Measurements from ENCODE around the gene B3GNT3. TPM values are rescaled to one million over a fixed set of nuclear protein-coding genes. Genes with fewer than 3 reads are reported as not detected.

B3GNT3 gene
- total RNA-seq, 1 experiment from 2014 or later, result 1.9 TPM

DNA sequence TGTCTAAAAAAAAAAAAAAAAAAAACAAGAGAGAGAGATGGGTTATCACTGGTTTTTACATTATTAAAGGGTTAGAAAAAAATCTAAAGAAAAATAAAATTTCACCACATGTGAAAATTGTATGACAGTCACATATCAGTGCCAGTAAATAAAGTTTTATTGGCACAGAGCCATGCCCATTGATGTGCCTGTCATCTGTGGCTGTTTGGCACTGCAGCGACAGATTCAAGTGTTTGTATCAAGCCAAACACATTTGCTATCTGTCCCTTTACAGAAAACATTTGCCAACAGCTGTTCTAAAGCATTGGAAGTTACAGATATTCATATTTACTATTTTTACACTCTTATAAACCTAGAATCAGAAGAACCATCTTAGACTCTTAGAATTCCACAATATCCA lies 27.4 kb upstream of the B3GNT3 start:
- H3K4me1 Mint-ChIP-seq, result peaks cover 10% of the 10 kb centered on the region; the same call in 1 of the 2 replicates

DNA sequence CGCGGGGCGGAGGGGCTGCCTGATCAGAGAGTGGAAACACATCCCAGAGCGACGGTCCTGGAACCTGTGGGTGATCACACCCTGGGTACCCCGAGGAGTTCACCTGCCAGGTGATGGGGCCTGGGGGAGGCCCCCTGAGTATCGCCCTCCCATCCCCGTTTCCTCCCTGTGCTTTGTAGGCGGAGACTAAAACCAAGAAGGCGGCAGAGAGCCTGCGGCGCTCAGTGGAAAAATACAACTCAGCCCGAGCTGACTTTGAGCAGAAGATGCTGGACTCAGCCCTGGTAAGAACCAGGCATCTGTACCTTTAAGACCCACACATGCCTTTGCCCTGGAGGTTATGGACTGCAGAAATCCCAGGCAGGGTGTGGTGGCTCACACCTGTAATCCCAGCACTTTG lies 24.3 kb upstream of the B3GNT3 start:
- no peak overlapping the region for H3K4me3 Mint-ChIP-seq
- H3K36me3 Mint-ChIP-seq, result peaks cover 13% of the 10 kb centered on the region; the same call in 1 of the 2 replicates
- no peak for ATAC-seq
- H3K4me1 Mint-ChIP-seq, result peaks cover 12% of the 10 kb centered on the region
- ChIA-PET POLR2A (no interaction called here), CTCF (interaction anchor here (1.9 kb wide), 1 partner anchor 164 kb away, joined by 5 read pairs; no protein-coding TSS in a partner anchor)
- H3K27ac Mint-ChIP-seq, result no peak overlapping the region
- no peak for DNase-seq (ENCODE audit: low spot score)
- no peaks in the 10 kb centered on the region for H3K9me3 Mint-ChIP-seq
- H3K27me3 Mint-ChIP-seq (ENCODE audit: low read depth), result no peaks in the 10 kb centered on the region; the same call in 1 of the 2 replicates
- no peak for TF ChIP-seq RORB (CRISPR knock-in tag; IDR thresholded peaks at IDR 0.05)
- no peak for TF ChIP-seq TCF7 (CRISPR knock-in tag; IDR thresholded peaks at IDR 0.05; ENCODE audit: low read depth)
- TF ChIP-seq TEAD4 (CRISPR knock-in tag; IDR thresholded peaks at IDR 0.05), result no peak
- TF ChIP-seq HMGXB4 (CRISPR knock-in tag; IDR thresholded peaks at IDR 0.05), result no peak
- TF ChIP-seq ZMAT4 (CRISPR knock-in tag; IDR thresholded peaks at IDR 0.05), result no peak
- TF ChIP-seq ZNF232 (CRISPR knock-in tag; IDR thresholded peaks at IDR 0.05), result no peak
- TF ChIP-seq, protein P1, sequence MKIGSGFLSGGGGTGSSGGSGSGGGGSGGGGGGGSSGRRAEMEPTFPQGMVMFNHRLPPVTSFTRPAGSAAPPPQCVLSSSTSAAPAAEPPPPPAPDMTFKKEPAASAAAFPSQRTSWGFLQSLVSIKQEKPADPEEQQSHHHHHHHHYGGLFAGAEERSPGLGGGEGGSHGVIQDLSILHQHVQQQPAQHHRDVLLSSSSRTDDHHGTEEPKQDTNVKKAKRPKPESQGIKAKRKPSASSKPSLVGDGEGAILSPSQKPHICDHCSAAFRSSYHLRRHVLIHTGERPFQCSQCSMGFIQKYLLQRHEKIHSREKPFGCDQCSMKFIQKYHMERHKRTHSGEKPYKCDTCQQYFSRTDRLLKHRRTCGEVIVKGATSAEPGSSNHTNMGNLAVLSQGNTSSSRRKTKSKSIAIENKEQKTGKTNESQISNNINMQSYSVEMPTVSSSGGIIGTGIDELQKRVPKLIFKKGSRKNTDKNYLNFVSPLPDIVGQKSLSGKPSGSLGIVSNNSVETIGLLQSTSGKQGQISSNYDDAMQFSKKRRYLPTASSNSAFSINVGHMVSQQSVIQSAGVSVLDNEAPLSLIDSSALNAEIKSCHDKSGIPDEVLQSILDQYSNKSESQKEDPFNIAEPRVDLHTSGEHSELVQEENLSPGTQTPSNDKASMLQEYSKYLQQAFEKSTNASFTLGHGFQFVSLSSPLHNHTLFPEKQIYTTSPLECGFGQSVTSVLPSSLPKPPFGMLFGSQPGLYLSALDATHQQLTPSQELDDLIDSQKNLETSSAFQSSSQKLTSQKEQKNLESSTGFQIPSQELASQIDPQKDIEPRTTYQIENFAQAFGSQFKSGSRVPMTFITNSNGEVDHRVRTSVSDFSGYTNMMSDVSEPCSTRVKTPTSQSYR (CRISPR knock-in tag; IDR thresholded peaks at IDR 0.05), result no peak
- TF ChIP-seq FOXJ3 (CRISPR knock-in tag; IDR thresholded peaks at IDR 0.05; ENCODE audit: borderline replicate concordance), result no peak
- TF ChIP-seq, protein P2, sequence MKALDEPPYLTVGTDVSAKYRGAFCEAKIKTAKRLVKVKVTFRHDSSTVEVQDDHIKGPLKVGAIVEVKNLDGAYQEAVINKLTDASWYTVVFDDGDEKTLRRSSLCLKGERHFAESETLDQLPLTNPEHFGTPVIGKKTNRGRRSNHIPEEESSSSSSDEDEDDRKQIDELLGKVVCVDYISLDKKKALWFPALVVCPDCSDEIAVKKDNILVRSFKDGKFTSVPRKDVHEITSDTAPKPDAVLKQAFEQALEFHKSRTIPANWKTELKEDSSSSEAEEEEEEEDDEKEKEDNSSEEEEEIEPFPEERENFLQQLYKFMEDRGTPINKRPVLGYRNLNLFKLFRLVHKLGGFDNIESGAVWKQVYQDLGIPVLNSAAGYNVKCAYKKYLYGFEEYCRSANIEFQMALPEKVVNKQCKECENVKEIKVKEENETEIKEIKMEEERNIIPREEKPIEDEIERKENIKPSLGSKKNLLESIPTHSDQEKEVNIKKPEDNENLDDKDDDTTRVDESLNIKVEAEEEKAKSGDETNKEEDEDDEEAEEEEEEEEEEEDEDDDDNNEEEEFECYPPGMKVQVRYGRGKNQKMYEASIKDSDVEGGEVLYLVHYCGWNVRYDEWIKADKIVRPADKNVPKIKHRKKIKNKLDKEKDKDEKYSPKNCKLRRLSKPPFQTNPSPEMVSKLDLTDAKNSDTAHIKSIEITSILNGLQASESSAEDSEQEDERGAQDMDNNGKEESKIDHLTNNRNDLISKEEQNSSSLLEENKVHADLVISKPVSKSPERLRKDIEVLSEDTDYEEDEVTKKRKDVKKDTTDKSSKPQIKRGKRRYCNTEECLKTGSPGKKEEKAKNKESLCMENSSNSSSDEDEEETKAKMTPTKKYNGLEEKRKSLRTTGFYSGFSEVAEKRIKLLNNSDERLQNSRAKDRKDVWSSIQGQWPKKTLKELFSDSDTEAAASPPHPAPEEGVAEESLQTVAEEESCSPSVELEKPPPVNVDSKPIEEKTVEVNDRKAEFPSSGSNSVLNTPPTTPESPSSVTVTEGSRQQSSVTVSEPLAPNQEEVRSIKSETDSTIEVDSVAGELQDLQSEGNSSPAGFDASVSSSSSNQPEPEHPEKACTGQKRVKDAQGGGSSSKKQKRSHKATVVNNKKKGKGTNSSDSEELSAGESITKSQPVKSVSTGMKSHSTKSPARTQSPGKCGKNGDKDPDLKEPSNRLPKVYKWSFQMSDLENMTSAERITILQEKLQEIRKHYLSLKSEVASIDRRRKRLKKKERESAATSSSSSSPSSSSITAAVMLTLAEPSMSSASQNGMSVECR (CRISPR knock-in tag; IDR thresholded peaks at IDR 0.05; ENCODE audit: borderline replicate concordance), result no peak
- TF ChIP-seq SOX15 (CRISPR knock-in tag; IDR thresholded peaks at IDR 0.05), result no peak
- no peak for TF ChIP-seq FOXP4 (CRISPR knock-in tag; IDR thresholded peaks at IDR 0.05)
- TF ChIP-seq, protein P3, sequence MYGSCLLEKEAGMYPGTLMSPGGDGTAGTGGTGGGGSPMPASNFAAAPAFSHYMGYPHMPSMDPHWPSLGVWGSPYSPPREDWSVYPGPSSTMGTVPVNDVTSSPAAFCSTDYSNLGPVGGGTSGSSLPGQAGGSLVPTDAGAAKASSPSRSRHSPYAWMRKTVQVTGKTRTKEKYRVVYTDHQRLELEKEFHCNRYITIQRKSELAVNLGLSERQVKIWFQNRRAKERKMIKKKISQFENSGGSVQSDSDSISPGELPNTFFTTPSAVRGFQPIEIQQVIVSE (CRISPR knock-in tag; IDR thresholded peaks at IDR 0.05; ENCODE audit: borderline replicate concordance), result no peak
- no peak for TF ChIP-seq MAX (CRISPR knock-in tag; IDR thresholded peaks at IDR 0.05)
- no peak for TF ChIP-seq ZNF121 (CRISPR knock-in tag; IDR thresholded peaks at IDR 0.05)
- no peak for TF ChIP-seq GABPB1 (CRISPR knock-in tag; IDR thresholded peaks at IDR 0.05)
- TF ChIP-seq ZNF512 (CRISPR knock-in tag; IDR thresholded peaks at IDR 0.05; ENCODE audit: borderline replicate concordance), result no peak
- no peak for TF ChIP-seq JAZF1 (CRISPR knock-in tag; IDR thresholded peaks at IDR 0.05)

More for the DNA sequence above, 27.4 kb upstream of the B3GNT3 start:
- ChIA-PET CTCF (interaction anchor here (1.3 to 2.2 kb wide), 11 partner anchors 8 to 165 kb away, joined by 6 to 48 read pairs (median 16); partner anchors contain the start of genes CCDC124 and RPL18A), POLR2A (interaction anchor here (1.4 kb wide), 1 partner anchor 162 kb away, joined by 5 read pairs; no protein-coding TSS in a partner anchor)
- Mint-ChIP-seq H3K27ac (no peak overlapping the region), H3K27me3 (ENCODE audit: low read depth) (no peaks in the 10 kb centered on the region; the same call in 1 of the 2 replicates), H3K36me3 (peaks cover 9% of the 10 kb centered on the region; the same call in 1 of the 2 replicates), H3K4me3 (no peak overlapping the region), H3K9me3 (no peaks in the 10 kb centered on the region)
- no peak for TF ChIP-seq TCF7 (CRISPR knock-in tag; IDR thresholded peaks at IDR 0.05; ENCODE audit: low read depth)
- ATAC-seq (no peak), DNase-seq (ENCODE audit: low spot score) (no peak)

Measured in WTC11 (cell line).